Measurements from ENCODE around the gene GALM.

Gene GALM

DNA sequence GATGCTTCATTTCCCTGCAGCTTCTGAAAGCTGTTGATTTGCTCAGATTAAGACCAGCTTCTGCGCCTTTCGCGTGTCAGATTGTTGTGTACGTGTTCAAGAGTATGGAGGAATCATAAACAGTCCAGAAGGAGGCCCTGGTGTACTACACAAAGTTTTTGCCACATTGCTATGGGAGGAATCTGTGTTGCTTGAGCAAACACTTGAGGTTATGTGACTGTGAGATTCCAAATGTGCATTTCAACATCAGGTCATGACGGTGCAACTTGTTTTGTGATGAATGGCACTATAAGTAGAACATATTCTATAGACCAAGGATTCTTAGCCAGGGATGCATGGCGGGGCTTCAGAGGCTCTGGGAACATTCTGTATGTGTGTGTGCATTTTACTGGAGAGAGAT is 50.3 kb downstream of the GALM start:
- Histone ChIP-seq H3K27ac (no peak overlapping the region), H3K27me3 (replicated peaks) (no peaks in the 10 kb centered on the region), H3K36me3 (replicated peaks) (no peaks in the 10 kb centered on the region), H3K4me3 (ENCODE audit: low read depth, low read length) (no peak overlapping the region)
- peak; percentile 75 for DNase-seq
- in situ Hi-C loops (cut with HindIII; ENCODE audit: low pct_ligation_motif_present, low sequenced_read_pairs) = no loop called here
- TF ChIP-seq, protein P1, sequence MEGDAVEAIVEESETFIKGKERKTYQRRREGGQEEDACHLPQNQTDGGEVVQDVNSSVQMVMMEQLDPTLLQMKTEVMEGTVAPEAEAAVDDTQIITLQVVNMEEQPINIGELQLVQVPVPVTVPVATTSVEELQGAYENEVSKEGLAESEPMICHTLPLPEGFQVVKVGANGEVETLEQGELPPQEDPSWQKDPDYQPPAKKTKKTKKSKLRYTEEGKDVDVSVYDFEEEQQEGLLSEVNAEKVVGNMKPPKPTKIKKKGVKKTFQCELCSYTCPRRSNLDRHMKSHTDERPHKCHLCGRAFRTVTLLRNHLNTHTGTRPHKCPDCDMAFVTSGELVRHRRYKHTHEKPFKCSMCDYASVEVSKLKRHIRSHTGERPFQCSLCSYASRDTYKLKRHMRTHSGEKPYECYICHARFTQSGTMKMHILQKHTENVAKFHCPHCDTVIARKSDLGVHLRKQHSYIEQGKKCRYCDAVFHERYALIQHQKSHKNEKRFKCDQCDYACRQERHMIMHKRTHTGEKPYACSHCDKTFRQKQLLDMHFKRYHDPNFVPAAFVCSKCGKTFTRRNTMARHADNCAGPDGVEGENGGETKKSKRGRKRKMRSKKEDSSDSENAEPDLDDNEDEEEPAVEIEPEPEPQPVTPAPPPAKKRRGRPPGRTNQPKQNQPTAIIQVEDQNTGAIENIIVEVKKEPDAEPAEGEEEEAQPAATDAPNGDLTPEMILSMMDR (IDR thresholded peaks at IDR 0.05; ENCODE audit: low read depth, low read length, missing control alignments) = no peak

DNA sequence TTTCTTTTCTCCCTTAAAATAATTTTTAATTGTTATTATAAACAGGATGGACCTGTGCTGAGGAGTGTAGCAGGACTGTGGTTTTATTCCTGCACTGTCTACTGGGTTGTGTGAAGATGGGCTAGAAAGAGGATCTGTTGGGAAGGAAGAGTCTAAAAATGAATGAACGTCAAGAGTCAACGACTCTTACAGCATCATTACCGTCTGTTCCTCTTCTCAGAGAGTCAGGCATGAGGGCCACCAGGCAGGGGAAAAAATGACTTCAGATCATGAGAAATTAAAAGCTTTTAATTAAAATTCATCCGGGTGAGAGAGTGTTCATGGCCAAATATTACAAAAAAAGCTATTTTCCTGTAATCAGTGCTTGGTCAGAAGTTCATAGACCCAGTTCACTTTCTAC is 52.7 kb downstream of the GALM start:
- TF ChIP-seq, protein P1 (IDR thresholded peaks at IDR 0.05; ENCODE audit: low read depth, low read length, missing control alignments) = no peak
- Histone ChIP-seq H3K27ac (no peak overlapping the region), H3K27me3 (replicated peaks) (no peaks in the 10 kb centered on the region), H3K4me3 (ENCODE audit: low read depth, low read length) (no peak overlapping the region), H3K36me3 (replicated peaks) (no peaks in the 10 kb centered on the region)
- in situ Hi-C loops (cut with HindIII; ENCODE audit: low pct_ligation_motif_present, low sequenced_read_pairs) = no loop called here
- DNase-seq = no peak

DNA sequence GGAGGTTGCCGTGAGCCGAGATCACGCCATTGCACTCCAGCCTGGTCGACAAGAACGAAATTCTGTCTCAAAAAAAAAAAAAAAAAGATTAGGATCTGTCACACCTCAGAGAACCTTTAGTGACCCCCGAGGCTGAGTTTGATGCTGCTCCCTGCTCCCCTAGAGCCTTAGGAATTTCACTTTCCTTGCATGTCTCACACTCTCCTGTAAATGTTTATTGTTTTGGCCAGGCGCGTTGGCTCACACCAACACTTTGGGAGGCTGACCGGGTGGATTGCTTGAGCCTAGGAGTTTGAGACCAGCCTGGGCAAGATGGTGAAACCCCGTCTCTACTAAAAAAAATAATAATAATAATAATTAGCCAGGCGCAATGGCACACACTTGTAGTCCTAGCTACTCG is 53.8 kb downstream of the GALM start:
- H3K27ac ChIP-seq = no peak overlapping the region
- in situ Hi-C loops (cut with HindIII; ENCODE audit: low pct_ligation_motif_present, low sequenced_read_pairs) = no loop called here
- no peak overlapping the region for H3K4me3 ChIP-seq (ENCODE audit: low read depth, low read length)
- TF ChIP-seq, protein P1 (IDR thresholded peaks at IDR 0.05; ENCODE audit: low read depth, low read length, missing control alignments) = no peak
- DNase-seq = no peak
- H3K27me3 ChIP-seq (replicated peaks) = no peaks in the 10 kb centered on the region
- no peaks in the 10 kb centered on the region for H3K36me3 ChIP-seq (replicated peaks)

DNA sequence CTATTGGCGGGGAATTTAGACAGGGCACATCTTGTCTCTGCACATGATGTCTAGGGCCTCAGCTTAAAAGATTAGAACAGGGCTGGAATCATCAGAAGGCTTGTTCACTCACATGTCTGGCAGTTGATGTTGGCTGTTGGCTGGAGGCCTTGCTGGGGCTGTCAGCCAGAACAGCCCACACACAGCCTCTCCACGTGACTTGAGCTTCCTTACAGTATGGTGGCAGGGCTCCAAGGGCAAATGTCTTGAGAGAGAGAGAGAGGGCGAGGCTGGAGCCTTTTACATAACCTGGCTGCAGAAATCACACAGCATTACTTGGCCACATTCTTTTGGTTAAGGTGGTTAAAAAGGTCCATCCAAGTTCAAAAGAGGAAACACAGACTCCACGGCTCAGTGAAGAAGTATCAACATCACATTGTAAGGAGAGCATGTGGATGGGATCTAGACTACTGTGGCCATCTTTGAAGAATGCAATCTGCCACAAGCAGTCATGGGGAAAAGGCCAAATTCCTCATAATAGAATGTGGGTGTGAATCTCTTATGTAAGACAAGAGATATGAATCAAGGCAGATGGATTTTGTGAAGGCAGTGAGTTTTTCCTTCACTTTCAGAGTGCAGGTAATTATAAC is 54.8 kb downstream of the GALM start:
- Histone ChIP-seq H3K27me3 (replicated peaks) (no peaks in the 10 kb centered on the region), H3K27ac (peak overlapping the region; percentile 27), H3K4me3 (ENCODE audit: low read depth, low read length) (no peak overlapping the region), H3K36me3 (replicated peaks) (no peaks in the 10 kb centered on the region)
- DNase-seq = peak; percentile 92
- in situ Hi-C loops (cut with HindIII; ENCODE audit: low pct_ligation_motif_present, low sequenced_read_pairs) = no loop called here
- TF ChIP-seq, protein P1 (IDR thresholded peaks at IDR 0.05; ENCODE audit: low read depth, low read length, missing control alignments) = no peak

DNA sequence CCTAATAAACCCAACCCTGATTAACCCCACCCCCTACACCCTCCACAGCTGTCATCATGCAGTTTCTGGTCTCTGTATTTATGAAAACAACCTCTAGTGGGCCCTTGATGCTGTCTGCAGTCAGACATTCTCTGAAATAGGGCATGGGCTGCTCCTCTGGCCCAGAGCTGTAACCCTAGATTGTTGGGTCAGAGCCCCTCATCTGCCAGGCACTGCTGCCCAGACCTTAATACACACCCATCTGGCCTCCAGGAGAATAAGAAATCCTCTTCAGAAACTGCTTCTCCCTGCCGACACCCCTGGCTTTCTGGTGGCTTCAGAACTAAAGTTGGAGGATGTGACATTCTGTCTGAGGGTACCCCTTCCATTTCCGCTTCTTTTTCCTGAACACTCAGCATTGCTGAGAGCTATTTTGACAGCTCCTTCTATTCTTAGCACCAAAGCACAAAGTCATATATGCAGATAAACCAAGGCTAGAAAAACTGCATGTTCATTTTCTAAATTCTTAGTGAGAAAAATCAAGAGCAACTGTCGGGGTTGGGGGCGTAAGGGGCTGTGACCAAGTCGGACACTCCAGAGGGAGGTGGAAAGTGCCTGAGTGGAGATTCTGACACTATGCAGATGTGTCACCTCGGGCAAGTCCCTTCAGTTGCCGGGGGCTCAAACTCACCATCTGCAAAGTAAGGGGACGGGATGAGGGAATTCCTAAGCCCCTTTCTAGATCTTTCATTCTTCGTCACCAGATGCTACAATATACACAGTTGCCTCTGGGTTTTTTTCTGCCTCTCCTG is 56.6 kb downstream of the GALM start:
- Histone ChIP-seq H3K27ac (no peak overlapping the region), H3K27me3 (replicated peaks) (no peaks in the 10 kb centered on the region), H3K4me3 (ENCODE audit: low read depth, low read length) (no peak overlapping the region), H3K36me3 (replicated peaks) (no peaks in the 10 kb centered on the region)
- TF ChIP-seq, protein P1 (IDR thresholded peaks at IDR 0.05; ENCODE audit: low read depth, low read length, missing control alignments) = no peak
- DNase-seq = no peak
- in situ Hi-C loops (cut with HindIII; ENCODE audit: low pct_ligation_motif_present, low sequenced_read_pairs) = no loop called here

All from brain microvascular endothelial cell (primary cell).